Naive B cell (primary cell): Measurements from ENCODE around the gene PLCH2. TPM values are rescaled to one million over a fixed set of nuclear protein-coding genes. Genes with fewer than 3 reads are reported as not detected.

ENCODE experiments used
- ATAC-seq, 2 donors: fragments of 150-1000 bp; cut with Tn5 transposase; 2 replicates each; pipeline ENCODE4 v1.10.0; 2021; ENCODE audit warnings: low read depth in 2 of 2, mild to moderate bottlenecking in 2 of 2, moderate library complexity in 2 of 2
- DNase-seq: peaks from one replicate; pipeline ENCODE4 v3.0.0; 2022
- H3K27ac Mint-ChIP-seq, 6 donors: one replicate each; pipeline ENCODE4 v1.8.0; 2020 to 2022; ENCODE audit warnings: mild to moderate bottlenecking in 6 of 6, mixed read lengths in 6 of 6, moderate library complexity in 5 of 6, inconsistent platforms in 2 of 6
- H3K27me3 Mint-ChIP-seq, 3 donors: one replicate each; pipeline ENCODE4 v1.8.0; 2021 to 2022; ENCODE audit warnings: mixed read lengths in 3 of 3, mild to moderate bottlenecking in 1 of 3
- H3K36me3 Mint-ChIP-seq, 2 donors: one replicate each; pipeline ENCODE4 v1.8.0; 2020 to 2022; ENCODE audit warnings: mixed read lengths in 2 of 2, inconsistent platforms in 1 of 2, mild to moderate bottlenecking in 1 of 2
- H3K4me1 Mint-ChIP-seq, 3 donors: one replicate each; pipeline ENCODE4 v1.8.0; 2020 to 2022; ENCODE audit warnings: mixed read lengths in 3 of 3, inconsistent platforms in 1 of 3, mild to moderate bottlenecking in 1 of 3, moderate library complexity in 1 of 3
- H3K4me3 Mint-ChIP-seq, 8 donors: one replicate each; pipeline ENCODE4 v1.8.0; 2020 to 2022; ENCODE audit warnings: mild to moderate bottlenecking in 8 of 8, mixed read lengths in 8 of 8, moderate library complexity in 8 of 8, inconsistent platforms in 2 of 8
- H3K9me3 Mint-ChIP-seq, 7 donors: one replicate each; pipeline ENCODE4 v1.8.0; 2020 to 2022; ENCODE audit warnings: mixed read lengths in 7 of 7, mild to moderate bottlenecking in 5 of 7, inconsistent platforms in 2 of 7, moderate library complexity in 1 of 7
- polyA plus RNA-seq, 6 donors: library from polyadenylated mRNA; unstranded; fragments of 300-500 nt; fragmentation: Illumina TruSeq; gene quantifications; one replicate each; pipeline ENCODE4 v1.2.3, GENCODE V29; 2021; ENCODE audit warnings: low read depth in 6 of 6

Gene PLCH2
- polyA plus RNA-seq, 6 donors from 2014 or later, result 0.94 to 2.5 (median 1.6) TPM

- H3K4me3 Mint-ChIP-seq, result peak overlapping the region in 5 of 8 donors; percentile 66 to 78 (median 69)
- no peak for ATAC-seq
- no peaks in the 10 kb centered on the region for H3K27me3 Mint-ChIP-seq
Measured at GRCh38 chr1:2494323-2494693, 18.2 kb downstream of the PLCH2 start.

GRCh38 chr1:2495026-2495425 lies 18.9 kb downstream of the PLCH2 start:
- H3K27ac Mint-ChIP-seq, result peak overlapping the region in 1 of 6 donors; percentile 19
- H3K27me3 Mint-ChIP-seq, result no peaks in the 10 kb centered on the region
- H3K4me1 Mint-ChIP-seq, result peaks cover 44 to 70% (median 55%) of the 10 kb centered on the region in 3 donors
- DNase-seq (no peak), ATAC-seq (no peak)
- peak overlapping the region in 3 of 8 donors; percentile 20 to 51 (median 22) for H3K4me3 Mint-ChIP-seq
- no peaks in the 10 kb centered on the region for H3K36me3 Mint-ChIP-seq
- no peaks in the 10 kb centered on the region for H3K9me3 Mint-ChIP-seq

More at GRCh38 chr1:2494323-2494693, 18.2 kb downstream of the PLCH2 start:
- Mint-ChIP-seq H3K4me1 (peaks cover 41 to 65% (median 48%) of the 10 kb centered on the region in 3 donors), H3K36me3 (no peaks in the 10 kb centered on the region), H3K9me3 (peaks cover 0 to 1% (median 0%) of the 10 kb centered on the region in 7 donors), H3K27ac (peak overlapping the region in 4 of 6 donors; percentile 79 to 90 (median 88))
- no peak for DNase-seq

- Mint-ChIP-seq H3K9me3 (no peaks in the 10 kb centered on the region), H3K4me1 (peaks cover 49 to 75% (median 59%) of the 10 kb centered on the region in 3 donors), H3K4me3 (peak overlapping the region in 7 of 8 donors; percentile 46 to 90 (median 75)), H3K27me3 (no peaks in the 10 kb centered on the region), H3K27ac (peak overlapping the region in 2 of 6 donors; percentile 81 to 92), H3K36me3 (no peaks in the 10 kb centered on the region)
- DNase-seq, result no peak
- no peak for ATAC-seq
Measured at GRCh38 chr1:2495546-2495945, 19.5 kb downstream of the PLCH2 start.

GRCh38 chr1:2496087-2496622 lies 20.1 kb downstream of the PLCH2 start:
- no peaks in the 10 kb centered on the region for H3K9me3 Mint-ChIP-seq
- H3K4me1 Mint-ChIP-seq, result peaks cover 49 to 80% (median 63%) of the 10 kb centered on the region in 3 donors
- H3K36me3 Mint-ChIP-seq, result no peaks in the 10 kb centered on the region
- DNase-seq, result peak; percentile 45
- H3K4me3 Mint-ChIP-seq, result peak overlapping the region; percentile 46 to 90 (median 76)
- H3K27ac Mint-ChIP-seq, result peak overlapping the region in 4 of 6 donors; percentile 60 to 92 (median 84)
- ATAC-seq, result peak; percentile 79 to 85
- no peaks in the 10 kb centered on the region for H3K27me3 Mint-ChIP-seq

- Mint-ChIP-seq H3K4me1 (peaks cover 49 to 81% (median 63%) of the 10 kb centered on the region in 3 donors), H3K36me3 (no peaks in the 10 kb centered on the region), H3K9me3 (no peaks in the 10 kb centered on the region), H3K27ac (peak overlapping the region in 3 of 6 donors; percentile 60 to 92 (median 88)), H3K27me3 (no peaks in the 10 kb centered on the region), H3K4me3 (peak overlapping the region in 7 of 8 donors; percentile 56 to 90 (median 75))
- DNase-seq (no peak), ATAC-seq (no peak)
Measured at GRCh38 chr1:2496746-2497145, 20.7 kb downstream of the PLCH2 start.

- DNase-seq (no peak), ATAC-seq (no peak)
- Mint-ChIP-seq H3K27me3 (no peaks in the 10 kb centered on the region), H3K4me3 (peak overlapping the region in 6 of 8 donors; percentile 6 to 90 (median 68)), H3K27ac (peak overlapping the region in 2 of 6 donors; percentile 81 to 92), H3K9me3 (no peaks in the 10 kb centered on the region), H3K36me3 (no peaks in the 10 kb centered on the region), H3K4me1 (peaks cover 49 to 76% (median 63%) of the 10 kb centered on the region in 3 donors)
Measured at GRCh38 chr1:2497891-2498290, 21.8 kb downstream of the PLCH2 start.

- ATAC-seq, result no peak
- no peaks in the 10 kb centered on the region for H3K9me3 Mint-ChIP-seq
- no peaks in the 10 kb centered on the region for H3K27me3 Mint-ChIP-seq
- H3K4me1 Mint-ChIP-seq, result peaks cover 42 to 68% (median 56%) of the 10 kb centered on the region in 3 donors
- no peak for DNase-seq
- H3K4me3 Mint-ChIP-seq, result no peak overlapping the region
- no peaks in the 10 kb centered on the region for H3K36me3 Mint-ChIP-seq
- H3K27ac Mint-ChIP-seq, result no peak overlapping the region
Measured at GRCh38 chr1:2498648-2499047, 22.6 kb downstream of the PLCH2 start.

GRCh38 chr1:2499260-2499659 lies 23.2 kb downstream of the PLCH2 start:
- H3K4me3 Mint-ChIP-seq, result peak overlapping the region in 2 of 8 donors; percentile 42 to 57
- ATAC-seq, result no peak
- no peaks in the 10 kb centered on the region for H3K9me3 Mint-ChIP-seq
- peaks cover 36 to 64% (median 50%) of the 10 kb centered on the region in 3 donors for H3K4me1 Mint-ChIP-seq
- no peaks in the 10 kb centered on the region for H3K27me3 Mint-ChIP-seq
- peak overlapping the region in 2 of 6 donors; percentile 30 to 37 for H3K27ac Mint-ChIP-seq
- H3K36me3 Mint-ChIP-seq, result no peaks in the 10 kb centered on the region
- DNase-seq, result no peak

- no peak for ATAC-seq
- H3K9me3 Mint-ChIP-seq, result no peaks in the 10 kb centered on the region
- H3K4me1 Mint-ChIP-seq, result peaks cover 32 to 59% (median 43%) of the 10 kb centered on the region in 3 donors
- peak overlapping the region in 4 of 6 donors; percentile 49 to 79 (median 72) for H3K27ac Mint-ChIP-seq
- no peaks in the 10 kb centered on the region for H3K36me3 Mint-ChIP-seq
- H3K27me3 Mint-ChIP-seq, result no peaks in the 10 kb centered on the region
- no peak for DNase-seq
- peak overlapping the region in 7 of 8 donors; percentile 25 to 81 (median 57) for H3K4me3 Mint-ChIP-seq
Measured at GRCh38 chr1:2499986-2500596, 24.0 kb downstream of the PLCH2 start.

- peak overlapping the region in 1 of 8 donors; percentile 57 for H3K4me3 Mint-ChIP-seq
- no peaks in the 10 kb centered on the region for H3K9me3 Mint-ChIP-seq
- H3K36me3 Mint-ChIP-seq, result no peaks in the 10 kb centered on the region
- ATAC-seq, result no peak
- no peaks in the 10 kb centered on the region for H3K27me3 Mint-ChIP-seq
- H3K4me1 Mint-ChIP-seq, result peaks cover 25 to 47% (median 37%) of the 10 kb centered on the region in 3 donors
- DNase-seq, result no peak
- H3K27ac Mint-ChIP-seq, result no peak overlapping the region
Measured at GRCh38 chr1:2501041-2501819, 25.1 kb downstream of the PLCH2 start.

GRCh38 chr1:2501820-2502119 lies 25.7 kb downstream of the PLCH2 start:
- Mint-ChIP-seq H3K4me1 (peaks cover 19 to 42% (median 32%) of the 10 kb centered on the region in 3 donors), H3K36me3 (no peaks in the 10 kb centered on the region), H3K9me3 (no peaks in the 10 kb centered on the region), H3K4me3 (no peak overlapping the region), H3K27ac (no peak overlapping the region), H3K27me3 (no peaks in the 10 kb centered on the region)
- DNase-seq (no peak), ATAC-seq (no peak)

GRCh38 chr1:2502210-2502609 lies 26.1 kb downstream of the PLCH2 start:
- H3K27ac Mint-ChIP-seq, result no peak overlapping the region
- peaks cover 15 to 38% (median 27%) of the 10 kb centered on the region in 3 donors for H3K4me1 Mint-ChIP-seq
- ATAC-seq (no peak), DNase-seq (no peak)
- no peaks in the 10 kb centered on the region for H3K36me3 Mint-ChIP-seq
- H3K9me3 Mint-ChIP-seq, result no peaks in the 10 kb centered on the region
- no peak overlapping the region for H3K4me3 Mint-ChIP-seq
- no peaks in the 10 kb centered on the region for H3K27me3 Mint-ChIP-seq

GRCh38 chr1:2502661-2503553 lies 26.8 kb downstream of the PLCH2 start:
- Mint-ChIP-seq H3K27ac (peak overlapping the region in 1 of 6 donors; percentile 12), H3K27me3 (no peaks in the 10 kb centered on the region), H3K4me3 (peak overlapping the region in 2 of 8 donors; percentile 20 to 38), H3K9me3 (no peaks in the 10 kb centered on the region), H3K4me1 (peaks cover 14 to 31% (median 20%) of the 10 kb centered on the region in 3 donors), H3K36me3 (no peaks in the 10 kb centered on the region)
- no peak for DNase-seq
- ATAC-seq, result no peak
